Neural cell (in vitro differentiated cells): ENCODE results near the gene LRRC58.

Experiments
- EZH2 ChIP-seq: fragments of 200-600, 300-800 bp; shearing (Covaris generic), sonication (generic); IDR thresholded peaks from 2 replicates; pipeline ENCODE4 v1.6.1; 2014; ENCODE audit warnings: antibody characterized with exemption, low read length, borderline replicate concordance, mild to moderate bottlenecking; ENCODE audit not compliant: insufficient read depth, poor library complexity, severe bottlenecking
- TF ChIP-seq, protein P1 (sequence below): fragments of 450-650 bp; IDR thresholded peaks from 2 replicates; pipeline ENCODE4 v1.5.1; 2014; ENCODE audit warnings: antibody characterized with exemption, mild to moderate bottlenecking, moderate library complexity; ENCODE audit not compliant: poor library complexity, severe bottlenecking

DNA sequence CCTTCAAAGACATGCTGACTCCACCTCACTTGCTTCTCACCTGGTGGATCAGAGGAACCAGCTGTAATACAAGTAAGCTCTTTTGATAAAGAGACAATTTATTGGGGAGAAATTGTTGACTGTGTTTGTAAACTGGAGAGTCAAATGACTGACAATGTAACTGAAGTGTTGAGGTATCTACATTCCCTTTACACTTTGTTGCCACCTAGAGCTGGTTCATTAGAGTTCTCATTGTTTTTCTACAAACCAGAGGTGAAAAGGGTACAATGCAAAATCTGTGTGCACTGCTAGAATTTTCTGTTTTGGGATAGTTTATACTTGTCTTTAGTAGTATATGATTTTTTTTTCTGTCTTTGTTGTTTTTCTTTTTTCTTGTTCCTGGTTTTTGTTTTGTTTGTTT is 8.7 kb upstream of the LRRC58 start:
- TF ChIP-seq, protein P1, sequence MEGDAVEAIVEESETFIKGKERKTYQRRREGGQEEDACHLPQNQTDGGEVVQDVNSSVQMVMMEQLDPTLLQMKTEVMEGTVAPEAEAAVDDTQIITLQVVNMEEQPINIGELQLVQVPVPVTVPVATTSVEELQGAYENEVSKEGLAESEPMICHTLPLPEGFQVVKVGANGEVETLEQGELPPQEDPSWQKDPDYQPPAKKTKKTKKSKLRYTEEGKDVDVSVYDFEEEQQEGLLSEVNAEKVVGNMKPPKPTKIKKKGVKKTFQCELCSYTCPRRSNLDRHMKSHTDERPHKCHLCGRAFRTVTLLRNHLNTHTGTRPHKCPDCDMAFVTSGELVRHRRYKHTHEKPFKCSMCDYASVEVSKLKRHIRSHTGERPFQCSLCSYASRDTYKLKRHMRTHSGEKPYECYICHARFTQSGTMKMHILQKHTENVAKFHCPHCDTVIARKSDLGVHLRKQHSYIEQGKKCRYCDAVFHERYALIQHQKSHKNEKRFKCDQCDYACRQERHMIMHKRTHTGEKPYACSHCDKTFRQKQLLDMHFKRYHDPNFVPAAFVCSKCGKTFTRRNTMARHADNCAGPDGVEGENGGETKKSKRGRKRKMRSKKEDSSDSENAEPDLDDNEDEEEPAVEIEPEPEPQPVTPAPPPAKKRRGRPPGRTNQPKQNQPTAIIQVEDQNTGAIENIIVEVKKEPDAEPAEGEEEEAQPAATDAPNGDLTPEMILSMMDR = no peak
- TF ChIP-seq EZH2 = no peak
